ENCODE measurements around the gene SRGAP1.
A peak's percentile ranks its signal among the peaks of the same experiment; 100 is the strongest.
"Not testable (repeated sequence)": the region's sequence is repeated elsewhere in the genome, so short reads cannot be mapped to it uniquely, and the experiment has no call there.

The SRGAP1 gene

GRCh38 chr12:63841011-63841410 lies 3.5 kb upstream of the SRGAP1 start:
- DNase-seq, result peak; percentile 22

GRCh38 chr12:63841571-63841970 lies 2.9 kb upstream of the SRGAP1 start:
- peak; percentile 15 for DNase-seq

GRCh38 chr12:63842750-63843149 lies 1.8 kb upstream of the SRGAP1 start:
- DNase-seq, result peak; percentile 19

GRCh38 chr12:63843254-63843720 lies 1.2 kb upstream of the SRGAP1 start:
- no peak for DNase-seq

- peak; percentile 98 for DNase-seq
Observed at GRCh38 chr12:63843721-63844390, 644 bp upstream of the SRGAP1 start.

- peak; percentile 75 for DNase-seq
Observed at GRCh38 chr12:63845726-63846125, 1.2 kb downstream of the SRGAP1 start.

GRCh38 chr12:63846238-63846967 lies 1.9 kb downstream of the SRGAP1 start:
- DNase-seq, result peak; percentile 31

GRCh38 chr12:63848450-63848849 lies 4.0 kb downstream of the SRGAP1 start:
- DNase-seq, result no peak

- DNase-seq, result no peak
Observed at GRCh38 chr12:63849106-63849620, 4.7 kb downstream of the SRGAP1 start.

GRCh38 chr12:63849641-63850040 lies 5.1 kb downstream of the SRGAP1 start:
- DNase-seq, result no peak

GRCh38 chr12:63853978-63854377 lies 9.5 kb downstream of the SRGAP1 start:
- no peak for DNase-seq

GRCh38 chr12:63855299-63855698 lies 10.8 kb downstream of the SRGAP1 start:
- no peak for DNase-seq

GRCh38 chr12:63857771-63858670 lies 13.5 kb downstream of the SRGAP1 start:
- DNase-seq, result no peak

GRCh38 chr12:63859880-63860279 lies 15.4 kb downstream of the SRGAP1 start:
- not testable (repeated sequence) for DNase-seq

- peak; percentile 69 for DNase-seq
Observed at GRCh38 chr12:63862187-63862968, 17.9 kb downstream of the SRGAP1 start.

GRCh38 chr12:63862969-63863230 lies 18.4 kb downstream of the SRGAP1 start:
- no peak for DNase-seq

- DNase-seq, result no peak
Observed at GRCh38 chr12:63863658-63864453, 19.4 kb downstream of the SRGAP1 start.

GRCh38 chr12:63864454-63864706 lies 19.9 kb downstream of the SRGAP1 start:
- DNase-seq, result no peak

- DNase-seq, result no peak
Observed at GRCh38 chr12:63865448-63865847, 20.9 kb downstream of the SRGAP1 start.

- no peak for DNase-seq
Observed at GRCh38 chr12:63867053-63867452, 22.6 kb downstream of the SRGAP1 start.

GRCh38 chr12:63869656-63870055 lies 25.2 kb downstream of the SRGAP1 start:
- DNase-seq, result no peak

GRCh38 chr12:63870838-63871237 lies 26.3 kb downstream of the SRGAP1 start:
- no peak for DNase-seq

Measured in islet precursor cell (in vitro differentiated cells).